ENCODE data around the gene LRRC4C. TPM values are rescaled to one million over a fixed set of nuclear protein-coding genes. Genes with fewer than 3 reads are reported as not detected.

The LRRC4C gene
- total and polyA plus RNA-seq, 2 experiments from 2014 or later = 0.35 to 1.1 TPM

- no peak for TF ChIP-seq ZNF462 (CRISPR knock-in tag; IDR thresholded peaks at IDR 0.05)
- no peak for TF ChIP-seq ZNF331 (CRISPR knock-in tag; IDR thresholded peaks at IDR 0.05; ENCODE audit: low read depth)
- TF ChIP-seq JUNB (IDR thresholded peaks at IDR 0.05; ENCODE audit: unreplicated experiment) = no peak
These were observed 642.5 kb downstream of the LRRC4C start (continued) for GRCh38 chr11:40816976-40817375.

- Mint-ChIP-seq H3K36me3 (ENCODE audit: low read depth) (no peaks in the 10 kb centered on the region), H3K4me1 (no peaks in the 10 kb centered on the region), H3K27ac (no peak overlapping the region), H3K27me3 (ENCODE audit: insufficient read depth, low read depth, poor library complexity) (no peaks in the 10 kb centered on the region), H3K4me3 (no peak overlapping the region), H3K9me3 (no peaks in the 10 kb centered on the region)
- H2AFZ ChIP-seq = no peak overlapping the region
- H3K79me2 ChIP-seq (replicated peaks; ENCODE audit: insufficient read depth) = no peaks in the 10 kb centered on the region
- no peaks in the 10 kb centered on the region for H4K20me1 ChIP-seq (replicated peaks; ENCODE audit: insufficient read depth)
- no peak for ATAC-seq
- H3K4me1 ChIP-seq (ENCODE audit: insufficient read depth) = no peaks in the 10 kb centered on the region
- H3F3A ChIP-seq (replicated peaks; ENCODE audit: low read depth) = no peaks in the 10 kb centered on the region
- H3K4me2 ChIP-seq = no peak overlapping the region
- H3K27ac ChIP-seq (ENCODE audit: low read depth) = no peak overlapping the region
- H3K9me2 ChIP-seq (ENCODE audit: insufficient read depth) = no peaks in the 10 kb centered on the region
- H3K4me3 ChIP-seq = no peak overlapping the region
- H3K36me3 ChIP-seq (ENCODE audit: insufficient read depth) = no peaks in the 10 kb centered on the region
- H3K27me3 ChIP-seq (ENCODE audit: insufficient read depth) = no peaks in the 10 kb centered on the region
- no peak for DNase-seq (ENCODE audit: low spot score)
- TF ChIP-seq STAT1 (IDR thresholded peaks at IDR 0.05; ENCODE audit: unreplicated experiment) = no peak
- TF ChIP-seq JUNB (IDR thresholded peaks at IDR 0.05; ENCODE audit: unreplicated experiment) = no peak
- no peak for TF ChIP-seq ZNF462 (CRISPR knock-in tag; IDR thresholded peaks at IDR 0.05)
- TF ChIP-seq REST (IDR thresholded peaks at IDR 0.05; ENCODE audit: unreplicated experiment) = no peak
- TF ChIP-seq ZNF331 (CRISPR knock-in tag; IDR thresholded peaks at IDR 0.05; ENCODE audit: low read depth) = no peak
These were observed 661.5 kb downstream of the LRRC4C start for GRCh38 chr11:40797981-40798380.

Measured in GM23338 (cell line).